ENCODE data around the gene MRGPRD.

The MRGPRD gene

DNA sequence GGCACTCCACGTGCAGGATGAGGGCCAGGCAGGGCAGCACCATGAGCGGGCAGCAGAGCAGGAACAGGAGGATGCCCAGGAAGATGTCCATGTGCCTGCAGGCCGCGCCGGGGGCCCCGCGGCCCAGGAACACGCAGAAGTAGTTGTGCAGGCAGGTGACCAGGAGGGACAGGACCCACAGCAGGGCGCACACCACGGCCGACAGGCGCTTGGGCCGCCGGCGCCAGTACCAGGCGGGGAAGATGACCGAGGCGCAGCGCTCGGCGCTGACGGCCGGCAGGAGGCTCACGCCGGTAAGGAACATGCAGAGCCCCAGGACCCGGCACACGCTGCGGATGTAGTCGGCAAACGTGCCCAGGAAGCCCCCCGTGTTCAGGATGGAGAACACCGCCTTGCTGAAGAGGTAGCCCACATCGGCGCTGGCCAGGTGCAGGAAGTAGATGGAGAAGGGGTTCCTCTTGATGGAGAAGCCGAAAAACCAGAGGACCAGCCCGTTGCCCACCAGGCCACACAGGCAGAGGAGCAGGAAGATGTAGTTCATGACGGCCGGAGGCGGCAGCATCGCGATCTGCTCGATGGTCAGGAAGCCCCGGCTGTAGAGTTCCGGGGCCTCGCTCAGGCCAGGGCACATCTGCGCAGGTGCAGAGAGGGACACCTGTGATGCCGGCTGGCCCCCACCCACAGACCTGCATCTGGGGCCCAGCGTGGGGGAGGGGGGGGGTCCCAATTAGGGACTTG lies 25.0 kb upstream of the MRGPRD start:
- peaks cover 51% of the 10 kb centered on the region for H3K36me3 ChIP-seq (ENCODE audit: insufficient read depth, insufficient read length, low read length)
- no peak for DNase-seq (ENCODE audit: low read depth, low spot score)
- no peaks in the 10 kb centered on the region for H3K9me3 ChIP-seq (ENCODE audit: insufficient read depth, low read length)
- no peak overlapping the region for H3K4me3 ChIP-seq (ENCODE audit: insufficient read length, low read depth)
- peaks cover 24% of the 10 kb centered on the region for H3K4me1 ChIP-seq (ENCODE audit: insufficient read depth, insufficient read length)
- no peaks in the 10 kb centered on the region for H3K27me3 ChIP-seq (ENCODE audit: insufficient read depth, insufficient read length)
- no peak overlapping the region for H3K9ac ChIP-seq (ENCODE audit: insufficient read length, low read depth)
- TF ChIP-seq ZNF274 (IDR thresholded peaks at IDR 0.05; ENCODE audit: low read depth, low read length) = no peak
- no peak for TF ChIP-seq YY1 (IDR thresholded peaks at IDR 0.05; ENCODE audit: insufficient read depth, insufficient read length)
- no peak for TF ChIP-seq SUZ12 (IDR thresholded peaks at IDR 0.05; ENCODE audit: extremely low read depth, insufficient read depth, insufficient read length)

GRCh38 chr11:69005183-69005630 lies 24.4 kb upstream of the MRGPRD start:
- peaks cover 51% of the 10 kb centered on the region for H3K36me3 ChIP-seq (ENCODE audit: insufficient read depth, insufficient read length, low read length)
- no peaks in the 10 kb centered on the region for H3K27me3 ChIP-seq (ENCODE audit: insufficient read depth, insufficient read length)
- H3K9me3 ChIP-seq (ENCODE audit: insufficient read depth, low read length) = no peaks in the 10 kb centered on the region
- no peak overlapping the region for H3K4me3 ChIP-seq (ENCODE audit: insufficient read length, low read depth)
- H3K9ac ChIP-seq (ENCODE audit: insufficient read length, low read depth) = no peak overlapping the region
- no peak for TF ChIP-seq ZNF274 (IDR thresholded peaks at IDR 0.05; ENCODE audit: low read depth, low read length)
- no peak for TF ChIP-seq YY1 (IDR thresholded peaks at IDR 0.05; ENCODE audit: insufficient read depth, insufficient read length)
- TF ChIP-seq SUZ12 (IDR thresholded peaks at IDR 0.05; ENCODE audit: extremely low read depth, insufficient read depth, insufficient read length) = no peak
- peaks cover 20% of the 10 kb centered on the region for H3K4me1 ChIP-seq (ENCODE audit: insufficient read depth, insufficient read length)
- no peak for DNase-seq (ENCODE audit: low read depth, low spot score)

DNA sequence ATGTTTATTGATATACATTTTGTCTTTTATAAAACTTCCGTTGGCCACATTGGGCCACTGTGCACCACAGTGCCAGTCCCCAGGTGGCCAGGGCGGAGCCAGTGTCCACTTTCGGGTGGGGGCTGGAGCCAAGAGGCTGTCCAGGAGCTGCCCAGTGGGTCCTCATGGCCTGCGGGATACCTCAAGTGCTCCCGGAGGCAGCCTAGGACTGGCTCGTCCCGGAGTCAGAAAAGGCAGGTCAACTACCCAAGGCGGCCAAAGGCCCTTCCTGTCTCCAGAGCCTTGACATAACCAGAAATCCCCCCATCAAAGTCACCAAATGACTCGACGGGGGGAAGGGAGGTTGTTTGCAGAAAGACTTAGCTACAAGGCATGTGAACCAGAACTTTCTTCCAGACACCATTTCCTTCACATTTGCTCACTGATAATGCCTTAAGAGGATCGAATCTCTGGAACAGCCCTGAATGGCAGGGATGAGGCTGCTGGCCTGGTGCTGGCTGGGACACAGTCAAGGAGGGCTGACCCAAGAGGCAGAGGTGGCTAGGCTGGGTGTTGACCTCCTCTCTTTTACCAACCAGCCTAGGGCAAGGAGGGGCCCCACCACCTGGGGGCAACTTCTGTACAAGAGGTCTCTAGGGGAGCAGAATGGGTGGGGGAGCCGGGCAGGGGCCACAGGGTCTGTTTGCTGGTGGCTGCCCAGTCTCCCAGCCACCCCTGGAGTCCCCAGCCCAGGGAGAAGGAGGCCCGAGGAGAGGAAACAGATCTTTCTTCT lies 23.8 kb upstream of the MRGPRD start:
- H3K4me3 ChIP-seq (ENCODE audit: insufficient read length, low read depth) = no peak overlapping the region
- peaks cover 15% of the 10 kb centered on the region for H3K4me1 ChIP-seq (ENCODE audit: insufficient read depth, insufficient read length)
- peaks cover 51% of the 10 kb centered on the region for H3K36me3 ChIP-seq (ENCODE audit: insufficient read depth, insufficient read length, low read length)
- no peak overlapping the region for H3K9ac ChIP-seq (ENCODE audit: insufficient read length, low read depth)
- TF ChIP-seq SUZ12 (IDR thresholded peaks at IDR 0.05; ENCODE audit: extremely low read depth, insufficient read depth, insufficient read length) (no peak), ZNF274 (IDR thresholded peaks at IDR 0.05; ENCODE audit: low read depth, low read length) (no peak), YY1 (IDR thresholded peaks at IDR 0.05; ENCODE audit: insufficient read depth, insufficient read length) (no peak)
- no peaks in the 10 kb centered on the region for H3K9me3 ChIP-seq (ENCODE audit: insufficient read depth, low read length)
- no peak for DNase-seq (ENCODE audit: low read depth, low spot score)
- no peaks in the 10 kb centered on the region for H3K27me3 ChIP-seq (ENCODE audit: insufficient read depth, insufficient read length)

DNA sequence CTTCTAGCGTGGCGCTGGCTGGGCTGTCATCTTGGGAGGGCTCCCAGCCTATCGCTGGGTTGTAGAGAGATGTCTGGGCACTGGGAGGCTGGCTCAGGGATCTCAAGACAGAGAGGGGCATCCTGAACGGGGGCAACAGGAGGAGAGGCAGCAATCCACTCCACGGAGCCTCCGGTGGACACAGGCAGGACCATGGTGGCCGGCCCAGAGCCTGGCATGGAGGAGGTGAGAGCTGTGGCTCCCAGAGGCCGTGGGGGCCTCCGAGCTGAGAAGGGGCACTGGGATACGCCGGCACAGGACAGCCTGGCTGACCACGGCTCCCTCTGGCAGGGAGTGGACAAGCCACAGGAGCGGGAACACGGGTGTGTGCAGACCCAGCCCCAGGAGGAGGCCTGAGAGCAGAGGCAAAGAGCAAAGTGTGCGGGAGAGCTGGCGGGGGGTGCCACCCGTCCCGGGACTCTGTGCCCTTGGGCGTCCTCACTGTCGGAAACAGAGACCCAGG lies 23.1 kb upstream of the MRGPRD start:
- peaks cover 10% of the 10 kb centered on the region for H3K4me1 ChIP-seq (ENCODE audit: insufficient read depth, insufficient read length)
- H3K36me3 ChIP-seq (ENCODE audit: insufficient read depth, insufficient read length, low read length) = peaks cover 46% of the 10 kb centered on the region
- no peak for TF ChIP-seq YY1 (IDR thresholded peaks at IDR 0.05; ENCODE audit: insufficient read depth, insufficient read length)
- no peak for TF ChIP-seq SUZ12 (IDR thresholded peaks at IDR 0.05; ENCODE audit: extremely low read depth, insufficient read depth, insufficient read length)
- no peak for TF ChIP-seq ZNF274 (IDR thresholded peaks at IDR 0.05; ENCODE audit: low read depth, low read length)
- H3K4me3 ChIP-seq (ENCODE audit: insufficient read length, low read depth) = no peak overlapping the region
- H3K27me3 ChIP-seq (ENCODE audit: insufficient read depth, insufficient read length) = no peaks in the 10 kb centered on the region
- no peak overlapping the region for H3K9ac ChIP-seq (ENCODE audit: insufficient read length, low read depth)
- no peaks in the 10 kb centered on the region for H3K9me3 ChIP-seq (ENCODE audit: insufficient read depth, low read length)
- DNase-seq (ENCODE audit: low read depth, low spot score) = no peak

DNA sequence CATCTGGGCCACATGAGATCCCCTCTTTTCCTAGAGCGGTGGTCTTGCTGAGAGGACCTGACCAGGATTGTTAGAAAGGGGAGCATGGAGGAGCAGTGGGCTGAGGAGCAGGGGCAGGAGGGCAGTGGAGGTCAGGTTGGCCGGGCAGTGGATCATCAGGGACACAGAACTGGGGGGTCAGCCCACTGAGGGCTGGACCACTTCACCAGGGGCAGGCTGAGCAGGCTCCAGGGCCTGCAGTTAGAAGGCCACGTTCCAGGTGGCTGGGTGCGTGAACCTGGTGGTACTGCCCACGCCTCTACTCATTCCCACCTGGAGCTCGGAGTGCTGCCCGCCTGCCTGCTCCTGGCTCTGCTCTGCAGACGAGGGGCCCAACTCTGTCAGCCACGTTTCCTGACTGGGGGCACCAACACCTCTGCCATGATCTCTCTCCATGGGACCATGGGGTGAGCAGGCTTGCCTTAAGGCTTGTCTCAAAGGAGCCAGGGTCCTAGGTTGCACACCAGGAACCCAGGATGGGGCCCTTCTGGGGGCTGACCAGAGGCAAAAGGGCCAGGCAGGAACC lies 22.6 kb upstream of the MRGPRD start:
- Histone ChIP-seq H3K36me3 (ENCODE audit: insufficient read depth, insufficient read length, low read length) (peaks cover 46% of the 10 kb centered on the region), H3K4me3 (ENCODE audit: insufficient read length, low read depth) (no peak overlapping the region), H3K9me3 (ENCODE audit: insufficient read depth, low read length) (no peaks in the 10 kb centered on the region), H3K9ac (ENCODE audit: insufficient read length, low read depth) (no peak overlapping the region), H3K4me1 (ENCODE audit: insufficient read depth, insufficient read length) (peaks cover 10% of the 10 kb centered on the region), H3K27me3 (ENCODE audit: insufficient read depth, insufficient read length) (no peaks in the 10 kb centered on the region)
- no peak for DNase-seq (ENCODE audit: low read depth, low spot score)
- TF ChIP-seq SUZ12 (IDR thresholded peaks at IDR 0.05; ENCODE audit: extremely low read depth, insufficient read depth, insufficient read length) = no peak
- TF ChIP-seq YY1 (IDR thresholded peaks at IDR 0.05; ENCODE audit: insufficient read depth, insufficient read length) = no peak
- no peak for TF ChIP-seq ZNF274 (IDR thresholded peaks at IDR 0.05; ENCODE audit: low read depth, low read length)

DNA sequence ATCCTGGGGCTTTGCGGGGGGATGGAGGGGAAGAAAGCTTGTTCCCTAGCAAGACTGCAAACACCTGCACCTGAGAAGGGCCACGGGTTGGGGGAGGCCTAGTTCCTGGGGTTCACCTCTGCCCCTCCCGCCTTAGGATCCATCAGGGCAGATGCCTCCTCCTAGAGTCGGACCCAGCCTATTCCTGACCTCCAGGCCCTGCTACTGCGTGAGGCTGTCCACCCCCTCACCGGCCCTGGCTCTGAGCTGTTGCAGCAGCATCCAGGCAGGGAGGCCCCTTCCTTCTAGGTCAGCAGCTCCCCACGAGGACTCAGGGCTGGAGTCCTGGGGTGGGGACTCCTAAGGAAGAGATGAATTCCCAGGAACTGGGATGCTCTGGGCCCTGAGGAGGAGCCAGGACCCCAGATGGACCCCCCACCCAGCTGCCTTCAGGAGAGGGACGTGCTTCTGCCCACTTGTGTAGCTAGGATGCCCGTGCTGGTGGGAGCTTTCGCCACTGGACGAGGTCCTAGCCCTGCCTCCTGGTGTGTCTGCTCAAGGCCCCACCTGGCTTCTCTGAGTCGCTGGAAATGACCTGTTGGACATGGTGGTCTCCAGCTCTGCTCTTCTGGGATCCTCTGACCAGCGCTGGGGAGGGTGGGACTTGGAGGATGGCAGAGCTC lies 21.9 kb upstream of the MRGPRD start:
- TF ChIP-seq ZNF274 (IDR thresholded peaks at IDR 0.05; ENCODE audit: low read depth, low read length) (no peak), YY1 (IDR thresholded peaks at IDR 0.05; ENCODE audit: insufficient read depth, insufficient read length) (no peak), SUZ12 (IDR thresholded peaks at IDR 0.05; ENCODE audit: extremely low read depth, insufficient read depth, insufficient read length) (no peak)
- no peak overlapping the region for H3K9ac ChIP-seq (ENCODE audit: insufficient read length, low read depth)
- no peaks in the 10 kb centered on the region for H3K27me3 ChIP-seq (ENCODE audit: insufficient read depth, insufficient read length)

More for the DNA sequence above, 21.9 kb upstream of the MRGPRD start:
- peaks cover 44% of the 10 kb centered on the region for H3K36me3 ChIP-seq (ENCODE audit: insufficient read depth, insufficient read length, low read length)
- H3K4me1 ChIP-seq (ENCODE audit: insufficient read depth, insufficient read length) = peaks cover 4% of the 10 kb centered on the region
- H3K4me3 ChIP-seq (ENCODE audit: insufficient read length, low read depth) = no peak overlapping the region
- no peaks in the 10 kb centered on the region for H3K9me3 ChIP-seq (ENCODE audit: insufficient read depth, low read length)
- no peak for DNase-seq (ENCODE audit: low read depth, low spot score)
